Brain pericyte (primary cell): ENCODE measurements around the gene OCEL1.
A peak's percentile ranks its signal among the peaks of the same experiment; 100 is the strongest.
"Not testable (repeated sequence)": the region's sequence is repeated elsewhere in the genome, so short reads cannot be mapped to it uniquely, and the experiment has no call there.

Experiments used
- DNase-seq: peaks from one replicate; pipeline ENCODE4 v3.0.0-alpha.2; 2012; ENCODE audit warnings: low read depth, low spot score

OCEL1 gene, protein sequence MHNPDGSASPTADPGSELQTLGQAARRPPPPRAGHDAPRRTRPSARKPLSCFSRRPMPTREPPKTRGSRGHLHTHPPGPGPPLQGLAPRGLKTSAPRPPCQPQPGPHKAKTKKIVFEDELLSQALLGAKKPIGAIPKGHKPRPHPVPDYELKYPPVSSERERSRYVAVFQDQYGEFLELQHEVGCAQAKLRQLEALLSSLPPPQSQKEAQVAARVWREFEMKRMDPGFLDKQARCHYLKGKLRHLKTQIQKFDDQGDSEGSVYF

GRCh38 chr19:17226002-17226933, at the start of gene OCEL1:
Gene OCEL1, plus strand, starts transcription at chr19:17226226. Its CDS starts 22 bp downstream, at chr19:17226248.
- peak; percentile 87 for DNase-seq

DNA sequence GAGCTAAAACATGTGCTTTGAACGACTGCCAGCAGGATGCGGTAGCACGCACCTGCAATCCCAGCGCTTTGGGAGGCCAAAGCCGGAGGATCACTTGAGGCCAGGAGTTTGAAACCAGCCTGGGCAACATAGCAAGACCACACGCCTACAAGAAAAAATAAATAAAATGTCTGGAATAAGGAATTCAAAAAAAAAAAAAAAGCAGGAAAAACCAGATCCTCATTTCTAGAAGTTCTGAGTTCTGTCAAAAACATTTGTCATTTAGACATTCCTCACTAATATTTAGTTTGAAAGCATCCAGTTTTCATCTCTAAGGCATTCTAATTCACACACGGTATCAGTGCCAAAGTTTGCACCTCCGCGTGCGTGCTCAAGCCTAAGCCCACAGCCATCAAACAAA, 47.7 kb upstream of the OCEL1 start:
- DNase-seq = no peak

DNA sequence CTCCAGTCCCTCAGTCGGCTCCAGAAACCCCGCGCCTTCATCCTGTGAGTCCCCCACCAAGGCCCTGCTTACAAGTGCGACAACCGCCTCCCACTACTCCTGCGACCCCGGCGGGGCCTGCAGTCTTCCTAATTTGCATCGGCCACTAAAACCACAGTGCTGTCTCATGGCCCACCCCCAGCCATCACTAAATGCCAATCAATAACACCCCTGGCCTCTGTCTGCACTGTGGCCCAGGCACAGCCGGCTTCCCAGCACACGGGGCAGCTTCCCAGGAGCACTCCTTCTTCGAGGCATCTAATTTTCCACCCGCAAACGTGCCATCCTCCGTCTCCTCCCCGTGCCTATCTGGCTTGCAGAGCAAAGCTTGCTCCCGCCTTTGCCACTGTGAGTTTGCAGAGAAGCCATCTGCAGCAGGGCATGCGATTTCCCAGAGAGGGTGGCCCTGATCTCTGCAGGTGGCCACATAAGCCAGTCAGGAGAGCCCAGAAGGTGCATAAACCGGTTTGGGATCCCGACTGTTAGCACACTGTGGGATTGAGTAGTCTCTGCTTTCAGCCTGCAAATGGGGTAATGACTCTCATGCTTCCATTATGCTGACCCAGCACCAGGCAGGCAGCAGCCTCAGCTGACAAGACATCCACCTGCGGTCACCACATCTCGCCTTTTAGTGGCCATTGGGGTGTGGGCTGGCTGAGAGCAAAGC, 44.9 kb upstream of the OCEL1 start:
- DNase-seq = no peak

DNA sequence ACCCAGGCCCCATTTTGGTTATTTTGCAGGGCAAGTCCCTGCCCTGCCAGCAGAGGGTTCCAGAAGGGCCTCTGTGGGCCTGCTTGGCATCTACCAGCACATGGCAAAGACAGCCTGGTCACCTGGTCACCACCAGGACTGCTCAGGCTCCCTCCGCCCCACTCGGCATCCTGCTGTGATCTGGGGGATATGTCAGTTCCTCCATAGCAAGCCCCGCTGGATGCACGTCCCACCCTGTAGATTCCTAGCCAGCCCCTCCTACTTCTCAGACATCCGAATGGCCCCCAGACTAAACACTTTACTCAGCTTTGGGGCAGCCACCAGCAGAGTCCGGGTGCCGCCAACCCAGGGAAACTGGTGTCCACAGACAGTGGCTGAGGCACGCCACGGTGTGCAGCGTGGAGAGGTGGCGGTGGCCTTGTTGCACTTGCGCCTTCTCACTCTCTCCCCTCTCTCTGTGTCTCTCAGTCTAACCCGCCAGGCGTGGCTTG, 42.7 kb upstream of the OCEL1 start:
- no peak for DNase-seq

DNA sequence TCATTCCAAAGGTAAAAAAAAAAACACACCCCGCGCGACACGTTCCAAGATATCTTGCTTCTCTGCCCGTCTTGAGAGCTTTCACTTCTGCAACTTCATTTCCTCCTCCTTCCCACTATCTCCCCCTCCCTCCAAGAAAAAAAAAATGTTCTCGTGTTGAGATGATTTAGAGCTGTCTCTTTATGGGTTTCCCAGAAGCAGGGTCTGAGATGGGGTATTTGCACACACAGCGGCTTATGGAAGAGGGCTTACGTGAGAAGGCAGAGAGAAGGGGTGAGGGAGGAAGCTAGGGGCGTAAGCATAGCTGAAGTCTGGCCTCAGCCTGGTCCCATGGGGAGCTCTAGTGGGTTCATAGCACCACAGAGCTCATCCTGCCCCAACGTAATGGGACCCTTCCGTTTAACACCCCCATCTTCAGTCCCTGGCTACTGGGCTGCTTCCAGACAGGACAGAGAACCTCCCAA, 42.1 kb upstream of the OCEL1 start:
- DNase-seq = no peak

DNA sequence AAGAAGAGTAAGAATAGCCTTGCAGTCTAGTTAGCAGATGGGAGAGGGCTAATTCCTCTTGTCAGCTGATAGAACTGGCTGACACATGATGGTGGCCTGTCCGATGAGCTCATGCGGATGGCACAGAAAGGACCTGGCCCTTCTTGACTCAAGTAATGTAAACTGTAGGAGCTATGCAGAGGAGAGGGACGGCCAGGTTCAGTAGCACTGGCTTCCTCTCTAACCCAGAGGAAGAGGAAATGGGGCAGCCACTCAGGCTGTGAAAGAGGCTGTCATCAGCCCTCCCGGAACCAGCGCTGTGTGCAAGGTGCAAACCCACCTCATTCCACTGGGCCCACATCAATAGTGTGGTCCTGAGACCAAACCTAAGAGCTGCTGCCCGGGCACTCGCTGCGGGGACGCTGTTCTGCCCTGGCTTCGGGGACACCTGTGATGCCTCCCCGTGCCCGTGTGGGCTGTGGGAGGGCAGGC, 41.6 kb upstream of the OCEL1 start:
- DNase-seq = no peak

- DNase-seq = no peak
Observed at GRCh38 chr19:17185590-17185989, 40.4 kb upstream of the OCEL1 start.

DNA sequence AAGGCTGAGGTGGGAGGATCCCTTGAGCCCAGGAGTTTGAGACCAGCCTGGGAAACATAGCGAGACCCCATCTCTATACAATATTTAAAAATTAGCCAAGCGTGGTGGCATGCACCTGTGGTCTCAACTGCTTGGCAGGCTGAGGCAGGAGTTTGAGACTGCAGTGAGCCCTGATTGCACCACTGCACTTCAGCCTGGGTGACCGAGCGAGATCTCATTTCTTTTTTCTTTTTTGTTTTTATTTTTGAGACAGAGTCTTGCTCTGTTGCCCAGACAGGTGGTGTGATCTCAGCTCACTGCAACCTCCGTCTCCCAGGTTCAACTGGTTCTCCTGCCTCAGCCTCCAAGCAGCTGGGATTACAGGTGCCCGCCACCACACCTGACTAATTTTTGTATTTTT, 34.3 kb upstream of the OCEL1 start:
- DNase-seq = not testable (repeated sequence)

DNA sequence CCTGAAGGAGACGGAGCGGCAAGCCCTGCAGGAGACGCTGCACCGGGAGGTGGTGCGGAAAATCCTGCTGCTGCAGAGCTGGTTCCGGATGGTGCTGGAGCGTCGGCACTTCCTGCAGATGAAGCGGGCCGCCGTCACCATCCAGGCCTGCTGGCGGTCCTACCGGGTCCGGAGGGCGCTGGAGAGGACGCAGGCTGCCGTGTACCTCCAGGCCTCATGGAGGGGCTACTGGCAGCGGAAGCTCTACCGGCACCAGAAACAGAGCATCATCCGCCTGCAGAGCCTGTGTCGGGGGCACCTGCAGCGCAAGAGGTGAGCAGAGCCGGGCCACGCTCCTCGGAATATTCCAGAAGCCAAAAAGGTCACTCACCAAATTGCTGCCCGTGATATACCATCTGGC, 33.3 kb upstream of the OCEL1 start:
- DNase-seq = no peak

DNA sequence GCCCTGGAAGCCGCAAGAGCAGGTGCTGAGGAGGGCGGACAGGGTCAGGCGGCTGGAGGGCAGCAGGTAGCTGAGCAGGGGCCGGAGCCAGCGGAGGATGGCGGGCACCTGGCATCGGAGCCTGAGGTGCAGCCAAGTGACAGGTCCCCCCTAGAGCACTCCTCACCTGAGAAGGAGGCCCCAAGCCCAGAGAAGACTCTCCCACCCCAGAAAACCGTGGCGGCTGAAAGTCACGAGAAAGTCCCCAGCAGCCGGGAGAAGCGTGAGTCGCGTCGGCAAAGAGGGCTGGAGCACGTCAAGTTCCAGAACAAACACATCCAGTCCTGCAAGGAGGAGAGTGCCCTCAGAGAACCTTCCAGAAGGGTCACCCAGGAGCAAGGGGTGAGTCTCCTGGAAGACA, 31.4 kb upstream of the OCEL1 start:
- no peak for DNase-seq

DNA sequence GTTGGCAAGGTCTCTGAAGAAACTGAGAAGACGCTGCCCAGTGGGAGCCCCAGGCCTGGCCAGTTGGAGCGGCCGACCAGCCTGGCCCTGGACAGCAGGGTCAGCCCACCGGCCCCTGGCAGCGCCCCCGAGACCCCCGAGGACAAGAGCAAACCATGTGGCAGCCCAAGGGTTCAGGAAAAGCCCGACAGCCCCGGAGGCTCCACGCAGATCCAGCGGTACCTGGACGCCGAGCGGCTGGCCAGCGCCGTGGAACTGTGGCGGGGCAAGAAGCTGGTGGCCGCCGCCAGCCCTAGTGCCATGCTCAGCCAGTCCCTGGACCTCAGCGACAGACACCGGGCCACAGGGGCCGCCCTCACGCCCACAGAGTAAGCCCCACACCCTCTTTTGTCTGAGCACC, 30.9 kb upstream of the OCEL1 start:
- no peak for DNase-seq

- DNase-seq = no peak
Observed at GRCh38 chr19:17196610-17197009, 29.4 kb upstream of the OCEL1 start.

DNA sequence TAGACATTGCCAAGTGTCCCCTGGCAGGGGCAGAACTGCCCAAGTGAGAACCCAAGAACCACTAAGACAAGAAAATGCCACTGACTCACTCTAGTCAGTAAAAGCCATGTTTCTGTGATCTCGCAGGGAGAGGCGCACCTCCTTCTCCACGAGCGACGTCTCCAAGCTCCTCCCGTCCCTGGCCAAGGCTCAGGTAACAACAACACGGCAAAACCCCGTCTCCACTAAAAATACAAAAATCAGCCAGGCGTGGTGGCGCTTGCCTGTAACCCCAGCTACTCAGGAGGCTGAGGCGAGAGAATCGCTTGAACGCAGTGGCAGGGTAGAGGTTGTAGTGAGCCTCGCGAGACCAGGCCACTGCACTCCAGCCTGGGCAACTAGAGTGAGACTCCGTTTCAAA, 28.4 kb upstream of the OCEL1 start:
- no peak for DNase-seq

GRCh38 chr19:17200408-17201079, 25.5 kb upstream of the OCEL1 start:
- DNase-seq = no peak

DNA sequence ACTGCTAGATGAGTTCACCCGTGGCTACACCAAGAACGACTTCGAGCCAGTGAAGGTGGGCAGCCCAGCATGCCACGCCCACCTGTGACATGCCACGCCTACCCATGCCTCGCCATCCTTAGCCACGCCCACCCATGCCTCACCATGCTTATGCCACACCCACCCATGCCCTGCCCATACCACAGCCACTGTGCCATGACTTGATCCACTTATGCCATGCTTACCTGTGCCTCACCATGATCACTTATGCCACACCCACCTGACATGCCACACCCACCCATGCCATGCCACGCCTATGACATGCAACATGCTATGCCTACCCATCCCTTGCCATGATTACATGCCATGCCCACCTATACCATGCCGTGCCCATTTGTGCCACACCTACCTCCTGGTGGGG, 23.8 kb upstream of the OCEL1 start:
- no peak for DNase-seq

DNA sequence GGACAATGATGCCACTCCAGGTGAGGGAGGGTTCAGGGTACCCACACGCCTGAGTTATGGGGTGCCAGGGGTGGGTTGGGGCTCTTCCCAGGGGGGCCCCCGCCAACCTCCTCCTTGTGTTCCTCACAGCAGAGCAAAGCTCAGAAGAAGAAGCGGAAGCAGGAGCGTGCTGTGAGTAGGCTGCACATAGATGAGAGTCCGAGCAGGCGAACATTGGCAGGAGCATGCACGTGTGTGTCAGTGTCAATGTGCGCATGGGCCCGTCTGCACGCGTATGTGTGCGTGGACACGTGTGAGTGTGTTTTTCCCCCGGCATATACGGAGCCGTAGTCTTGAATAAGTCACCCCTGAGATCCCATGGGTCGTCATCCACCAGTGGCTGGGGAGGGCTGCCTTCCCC, 23.3 kb upstream of the OCEL1 start:
- DNase-seq = no peak

GRCh38 chr19:17205237-17206140, 20.5 kb upstream of the OCEL1 start:
- DNase-seq = no peak

- DNase-seq = no peak
Observed at GRCh38 chr19:17206736-17207581, 19.1 kb upstream of the OCEL1 start.
